Measurements from ENCODE around the gene IGIP.

IGIP gene

DNA sequence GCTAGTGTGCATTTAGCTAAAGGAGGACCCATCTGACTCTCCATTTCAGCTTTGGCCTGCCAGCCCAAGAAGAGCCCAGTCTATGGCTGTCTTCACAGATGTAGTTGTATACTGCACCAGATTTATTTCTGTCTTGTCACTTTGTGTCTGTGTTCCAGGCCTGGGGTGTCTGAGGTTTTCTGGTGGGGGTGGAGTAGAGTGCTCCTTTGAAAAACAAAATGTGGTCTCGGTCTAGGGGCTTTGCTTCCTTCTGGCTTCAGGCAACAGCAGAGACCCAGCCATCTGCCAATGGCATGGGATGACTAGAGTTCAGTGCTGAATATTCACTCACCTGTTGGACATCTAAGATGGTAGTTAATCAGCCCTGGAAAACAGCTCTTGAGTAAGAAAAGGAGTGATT, 10.9 kb downstream of the IGIP start:
- Histone ChIP-seq H3K4me1 (ENCODE audit: control insufficient read depth in 1 of 2, insufficient read depth in 1 of 2, low read depth in 1 of 2, low read length in 1 of 2) (no peaks in the 10 kb centered on the region), H3K9me3 (no peaks in the 10 kb centered on the region), H3K27me3 (peaks cover 11% of the 10 kb centered on the region), H3K4me3 (ENCODE audit: low read depth in 1 of 2, low read length in 1 of 2) (no peak overlapping the region), H3K36me3 (no peaks in the 10 kb centered on the region), H3K27ac (no peak overlapping the region)
- TF ChIP-seq, protein P1, sequence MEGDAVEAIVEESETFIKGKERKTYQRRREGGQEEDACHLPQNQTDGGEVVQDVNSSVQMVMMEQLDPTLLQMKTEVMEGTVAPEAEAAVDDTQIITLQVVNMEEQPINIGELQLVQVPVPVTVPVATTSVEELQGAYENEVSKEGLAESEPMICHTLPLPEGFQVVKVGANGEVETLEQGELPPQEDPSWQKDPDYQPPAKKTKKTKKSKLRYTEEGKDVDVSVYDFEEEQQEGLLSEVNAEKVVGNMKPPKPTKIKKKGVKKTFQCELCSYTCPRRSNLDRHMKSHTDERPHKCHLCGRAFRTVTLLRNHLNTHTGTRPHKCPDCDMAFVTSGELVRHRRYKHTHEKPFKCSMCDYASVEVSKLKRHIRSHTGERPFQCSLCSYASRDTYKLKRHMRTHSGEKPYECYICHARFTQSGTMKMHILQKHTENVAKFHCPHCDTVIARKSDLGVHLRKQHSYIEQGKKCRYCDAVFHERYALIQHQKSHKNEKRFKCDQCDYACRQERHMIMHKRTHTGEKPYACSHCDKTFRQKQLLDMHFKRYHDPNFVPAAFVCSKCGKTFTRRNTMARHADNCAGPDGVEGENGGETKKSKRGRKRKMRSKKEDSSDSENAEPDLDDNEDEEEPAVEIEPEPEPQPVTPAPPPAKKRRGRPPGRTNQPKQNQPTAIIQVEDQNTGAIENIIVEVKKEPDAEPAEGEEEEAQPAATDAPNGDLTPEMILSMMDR (IDR thresholded peaks at IDR 0.05) = no peak

DNA sequence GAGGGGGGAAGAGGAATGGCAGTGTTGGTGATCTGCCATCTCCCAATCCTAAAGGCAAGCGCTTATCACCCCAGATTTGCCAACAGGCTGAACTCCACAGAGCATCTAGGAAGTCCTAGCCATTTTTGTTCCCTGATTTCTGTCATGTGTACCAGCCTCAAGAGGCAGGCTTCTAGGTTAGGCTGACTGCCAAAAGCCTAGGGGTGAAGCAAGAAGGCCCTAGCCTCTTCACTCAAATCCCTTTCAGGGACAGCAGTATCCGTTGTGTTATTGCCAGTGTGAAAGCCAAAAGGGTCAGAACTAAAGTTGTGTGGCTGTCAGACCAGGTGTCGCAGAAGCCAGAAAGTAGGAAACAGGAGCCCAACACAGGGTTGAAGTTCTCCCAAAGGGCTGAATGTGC, 14.7 kb downstream of the IGIP start:
- Histone ChIP-seq H3K4me1 (ENCODE audit: control insufficient read depth in 1 of 2, insufficient read depth in 1 of 2, low read depth in 1 of 2, low read length in 1 of 2) (peaks cover 1 to 3% of the 10 kb centered on the region in 2 experiments), H3K4me3 (ENCODE audit: low read depth in 1 of 2, low read length in 1 of 2) (no peak overlapping the region), H3K36me3 (no peaks in the 10 kb centered on the region), H3K9me3 (no peaks in the 10 kb centered on the region), H3K27ac (no peak overlapping the region), H3K27me3 (peaks cover 36% of the 10 kb centered on the region)
- TF ChIP-seq, protein P1 (IDR thresholded peaks at IDR 0.05) = no peak

DNA sequence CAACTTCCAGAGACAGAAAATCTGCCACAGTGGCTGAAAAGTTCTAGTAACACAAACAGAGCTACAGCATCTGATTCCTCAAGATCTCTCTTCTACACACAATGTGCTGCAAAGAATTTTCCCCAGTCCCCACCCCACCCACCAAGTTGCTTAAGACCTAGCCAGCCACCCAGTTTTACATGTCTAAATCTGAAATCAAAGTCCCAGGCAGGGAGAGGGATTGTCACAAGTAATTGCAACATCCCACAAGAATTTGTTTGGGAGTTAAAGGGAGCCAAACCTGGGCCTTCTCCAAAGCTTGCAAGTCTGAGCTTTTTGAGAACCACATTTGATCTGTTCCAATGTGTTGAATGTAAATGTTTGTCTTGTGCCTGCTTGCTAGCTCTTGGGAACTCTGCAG, 15.5 kb downstream of the IGIP start:
- peaks cover 9 to 11% of the 10 kb centered on the region in 2 experiments for H3K4me1 ChIP-seq (ENCODE audit: control insufficient read depth in 1 of 2, insufficient read depth in 1 of 2, low read depth in 1 of 2, low read length in 1 of 2)
- H3K27me3 ChIP-seq = peaks cover 44% of the 10 kb centered on the region
- H3K9me3 ChIP-seq = no peaks in the 10 kb centered on the region
- no peak overlapping the region for H3K27ac ChIP-seq
- no peaks in the 10 kb centered on the region for H3K36me3 ChIP-seq
- TF ChIP-seq, protein P1 (IDR thresholded peaks at IDR 0.05) = no peak
- H3K4me3 ChIP-seq (ENCODE audit: low read depth in 1 of 2, low read length in 1 of 2) = no peak overlapping the region

DNA sequence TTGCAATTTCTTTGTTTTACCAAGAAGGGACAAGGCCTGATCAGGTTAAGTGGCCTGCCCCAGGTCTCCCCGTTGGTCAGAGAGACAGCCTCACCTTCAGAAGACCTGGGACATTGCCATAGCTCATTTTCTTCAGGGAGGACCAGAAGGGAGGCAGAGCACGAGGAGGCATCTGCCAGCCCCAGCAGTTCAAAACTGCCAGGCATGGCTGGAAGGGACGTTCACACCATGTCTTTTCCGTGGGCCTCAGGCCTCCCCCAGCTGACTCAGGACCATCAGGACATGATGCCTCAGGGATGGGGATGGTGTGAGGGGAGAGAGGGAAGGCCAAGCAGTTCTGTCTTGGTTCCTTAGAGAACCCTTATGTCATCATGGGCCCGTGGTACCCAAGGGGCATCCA, 16.5 kb downstream of the IGIP start:
- Histone ChIP-seq H3K4me3 (ENCODE audit: low read depth in 1 of 2, low read length in 1 of 2) (no peak overlapping the region), H3K27ac (no peak overlapping the region), H3K9me3 (no peaks in the 10 kb centered on the region), H3K36me3 (no peaks in the 10 kb centered on the region), H3K4me1 (ENCODE audit: control insufficient read depth in 1 of 2, insufficient read depth in 1 of 2, low read depth in 1 of 2, low read length in 1 of 2) (peaks cover 18 to 21% of the 10 kb centered on the region in 2 experiments), H3K27me3 (peaks cover 54% of the 10 kb centered on the region)
- TF ChIP-seq, protein P1 (IDR thresholded peaks at IDR 0.05) = no peak

DNA sequence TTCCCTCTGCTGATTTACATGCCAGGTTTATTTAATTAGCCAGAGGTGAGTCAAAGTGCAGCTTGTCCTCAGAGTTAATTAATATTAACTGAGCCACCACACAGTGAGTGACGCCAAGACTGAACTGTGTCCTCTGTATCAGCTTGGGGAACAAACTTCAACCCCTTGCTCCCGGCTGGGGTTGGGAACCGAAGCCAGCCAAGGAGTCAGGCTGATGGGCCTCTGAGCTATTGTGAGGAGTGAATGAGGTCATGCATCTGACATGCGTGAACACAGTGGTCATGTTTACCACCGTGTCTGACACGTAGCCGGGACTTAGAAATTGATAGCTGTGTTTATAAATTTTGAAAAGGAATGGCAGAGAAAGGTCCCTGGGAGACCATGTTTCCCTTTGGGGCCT, 17.1 kb downstream of the IGIP start:
- no peaks in the 10 kb centered on the region for H3K36me3 ChIP-seq
- H3K27me3 ChIP-seq = peaks cover 61% of the 10 kb centered on the region
- H3K4me3 ChIP-seq (ENCODE audit: low read depth in 1 of 2, low read length in 1 of 2) = no peak overlapping the region
- TF ChIP-seq, protein P1 (IDR thresholded peaks at IDR 0.05) = no peak
- peaks cover 18 to 24% of the 10 kb centered on the region in 2 experiments for H3K4me1 ChIP-seq (ENCODE audit: control insufficient read depth in 1 of 2, insufficient read depth in 1 of 2, low read depth in 1 of 2, low read length in 1 of 2)
- H3K27ac ChIP-seq = no peak overlapping the region
- no peaks in the 10 kb centered on the region for H3K9me3 ChIP-seq
